CD4-positive, alpha-beta T cell (primary cell): ENCODE results near the gene ZAP70. TPM values are rescaled to one million over a fixed set of nuclear protein-coding genes. Genes with fewer than 3 reads are reported as not detected.

Experiments used
- ATAC-seq: fragments of 200-7000 bp; cut with Tn5 transposase; one replicate; pipeline ENCODE4 v1.10.0; 2022; ENCODE audit warnings: mild to moderate bottlenecking; ENCODE audit not compliant: poor library complexity
- CTCF ChIA-PET: fragments of 350-600 bp; sonication (Branson Sonifier 250); formaldehyde crosslinking; loops from one replicate; lab custom pipeline; 2021; ENCODE audit warnings: antibody characterized with exemption, inconsistent platforms; lab: Charles Lee
- POLR2A ChIA-PET: fragments of 350-600 bp; sonication (Branson Sonifier 250); formaldehyde crosslinking; loops from one replicate; lab custom pipeline; 2021; ENCODE audit warnings: antibody characterized with exemption, inconsistent platforms; lab: Charles Lee
- DNase-seq, 14 experiments: peaks; one replicate each; pipeline ENCODE4 v3.0.0-alpha.2; 2013 to 2020; ENCODE audit warnings: mixed read lengths in 2 of 14
- H3K27ac ChIP-seq, 2 donors: one replicate each; pipeline versions ENCODE4 v1.5.1 to v1.7.0; 2013; ENCODE audit warnings: low read length in 2 of 2, low read depth in 1 of 2, mild to moderate bottlenecking in 1 of 2
- H3K27me3 ChIP-seq, 2 experiments: 1 replicate in 1 of 2; 2 replicates in 1 of 2; pipeline versions ENCODE4 v1.6.1 to v1.7.0; 2013; ENCODE audit warnings: low read length in 2 of 2, control low read depth in 1 of 2, mild to moderate bottlenecking in 1 of 2, moderate library complexity in 1 of 2; ENCODE audit not compliant: insufficient read depth in 2 of 2, control insufficient read depth in 1 of 2
- H3K36me3 ChIP-seq: one replicate; pipeline ENCODE4 v1.6.1; 2013; ENCODE audit warnings: low read length, control low read depth; ENCODE audit not compliant: insufficient read depth
- H3K4me1 ChIP-seq: one replicate; pipeline ENCODE4 v1.6.1; 2013; ENCODE audit warnings: low read length, control low read depth; ENCODE audit not compliant: insufficient read depth
- H3K4me3 ChIP-seq: one replicate; pipeline ENCODE4 v1.5.1; 2013; ENCODE audit warnings: mild to moderate bottlenecking, low read length, moderate library complexity
- H3K9me3 ChIP-seq, 2 experiments: 1 replicate in 1 of 2; 2 replicates in 1 of 2; pipeline versions ENCODE4 v1.6.1 to v1.7.0; 2013; ENCODE audit warnings: low read length in 2 of 2, mild to moderate bottlenecking in 2 of 2, control low read depth in 1 of 2, moderate library complexity in 1 of 2; ENCODE audit not compliant: control insufficient read depth in 1 of 2, insufficient read depth in 1 of 2
- H3K27ac Mint-ChIP-seq: one replicate; pipeline ENCODE4 v1.8.0; 2020; ENCODE audit warnings: mixed read lengths
- H3K27me3 Mint-ChIP-seq: one replicate; pipeline ENCODE4 v1.8.0; 2021; ENCODE audit warnings: mixed read lengths
- H3K36me3 Mint-ChIP-seq: one replicate; pipeline ENCODE4 v1.8.0; 2021; ENCODE audit warnings: low read depth, mixed read lengths
- H3K4me1 Mint-ChIP-seq: one replicate; pipeline ENCODE4 v1.8.0; 2021; ENCODE audit warnings: low read depth, mixed read lengths
- H3K4me3 Mint-ChIP-seq: one replicate; pipeline ENCODE4 v1.8.0; 2020; ENCODE audit warnings: mild to moderate bottlenecking, mixed read lengths
- H3K9me3 Mint-ChIP-seq: one replicate; pipeline ENCODE4 v1.8.0; 2020; ENCODE audit warnings: mixed read lengths
- intact Hi-C, 2 experiments: fragments of 100-400 bp; cut with DNase I in 1 of 2; cut with micrococcal nuclease in 1 of 2; formaldehyde crosslinking; loops; one replicate each; pipeline versions ENCODE4 v1.15.1 to v1.9.0; 2023 to 2025; cut with DNase I, micrococcal nuclease
- total RNA-seq, 174 experiments: library from RNA in 2 of 174; stranded (reverse) in 2 of 174; gene quantifications; one replicate each; pipeline ENCODE4 v1.2.3 and lab custom pipeline; 2021 to 2026
- TF ChIP-seq, protein P1 (sequence below): fragments of 200-600 bp; IDR thresholded peaks from one replicate; pipeline ENCODE4 v1.8.0; 2022; ENCODE audit warnings: antibody characterized with exemption, mild to moderate bottlenecking

The ZAP70 gene
- total RNA-seq, 2 experiments from 2014 or later = 440 to 470 TPM

DNA sequence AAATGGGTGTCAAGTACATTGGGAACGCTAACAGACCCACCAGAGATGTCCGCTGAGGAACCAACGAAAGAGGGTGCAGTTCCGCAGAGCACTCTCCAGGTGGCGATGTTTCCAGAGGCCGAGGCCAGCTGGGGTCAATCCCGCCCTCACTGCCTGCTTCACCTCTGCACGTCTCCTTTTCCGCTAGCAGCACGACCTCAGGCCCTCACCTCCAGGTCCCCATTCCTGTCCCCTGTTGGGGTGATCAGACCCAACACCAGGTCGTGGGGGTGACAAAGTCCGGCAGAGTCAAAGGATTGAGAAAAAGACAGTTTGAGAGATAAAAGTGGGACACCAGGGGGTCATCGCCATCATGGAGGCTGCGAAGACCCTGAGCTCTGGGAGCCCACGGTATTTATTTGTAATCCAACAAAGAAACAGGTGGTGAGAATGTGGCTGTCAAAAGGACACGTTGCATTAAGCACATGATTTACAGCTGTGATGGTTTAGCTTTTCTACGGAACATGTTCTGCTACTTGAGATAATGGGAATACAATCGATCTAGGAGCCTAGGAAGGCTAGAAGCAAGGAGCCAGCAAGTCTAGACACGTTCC lies 27.3 kb downstream of the ZAP70 start:
- no peak overlapping the region for H3K4me3 ChIP-seq
- Mint-ChIP-seq H3K4me3 (no peak overlapping the region), H3K36me3 (peaks cover 65% of the 10 kb centered on the region), H3K9me3 (no peaks in the 10 kb centered on the region), H3K27me3 (no peaks in the 10 kb centered on the region), H3K27ac (peak overlapping the region; percentile 79), H3K4me1 (peaks cover 65% of the 10 kb centered on the region)
- H3K27ac ChIP-seq = no peak overlapping the region
- TF ChIP-seq, protein P1, sequence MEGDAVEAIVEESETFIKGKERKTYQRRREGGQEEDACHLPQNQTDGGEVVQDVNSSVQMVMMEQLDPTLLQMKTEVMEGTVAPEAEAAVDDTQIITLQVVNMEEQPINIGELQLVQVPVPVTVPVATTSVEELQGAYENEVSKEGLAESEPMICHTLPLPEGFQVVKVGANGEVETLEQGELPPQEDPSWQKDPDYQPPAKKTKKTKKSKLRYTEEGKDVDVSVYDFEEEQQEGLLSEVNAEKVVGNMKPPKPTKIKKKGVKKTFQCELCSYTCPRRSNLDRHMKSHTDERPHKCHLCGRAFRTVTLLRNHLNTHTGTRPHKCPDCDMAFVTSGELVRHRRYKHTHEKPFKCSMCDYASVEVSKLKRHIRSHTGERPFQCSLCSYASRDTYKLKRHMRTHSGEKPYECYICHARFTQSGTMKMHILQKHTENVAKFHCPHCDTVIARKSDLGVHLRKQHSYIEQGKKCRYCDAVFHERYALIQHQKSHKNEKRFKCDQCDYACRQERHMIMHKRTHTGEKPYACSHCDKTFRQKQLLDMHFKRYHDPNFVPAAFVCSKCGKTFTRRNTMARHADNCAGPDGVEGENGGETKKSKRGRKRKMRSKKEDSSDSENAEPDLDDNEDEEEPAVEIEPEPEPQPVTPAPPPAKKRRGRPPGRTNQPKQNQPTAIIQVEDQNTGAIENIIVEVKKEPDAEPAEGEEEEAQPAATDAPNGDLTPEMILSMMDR = peak; percentile 65
- DNase-seq (peak in 7 of 14 experiments; percentile 31 to 72 (median 48)), ATAC-seq (peak; percentile 27)
- intact Hi-C loops = no loop called here
- ChIA-PET POLR2A (interaction anchor here (1.6 to 4.9 kb wide), 3 partner anchors 18 to 27 kb away, joined by 3 to 42 read pairs (median 20); partner anchors contain the start of gene ZAP70), CTCF (interaction anchor here (0.5 to 1.9 kb wide), 10 partner anchors 14 to 150 kb away, joined by 3 to 11 read pairs (median 5); partner anchors contain the start of gene ZAP70)
- H3K27me3 ChIP-seq = no peaks in the 10 kb centered on the region
- H3K4me1 ChIP-seq = peaks cover 59% of the 10 kb centered on the region
- no peaks in the 10 kb centered on the region for H3K9me3 ChIP-seq
- H3K36me3 ChIP-seq = peaks cover 56% of the 10 kb centered on the region

DNA sequence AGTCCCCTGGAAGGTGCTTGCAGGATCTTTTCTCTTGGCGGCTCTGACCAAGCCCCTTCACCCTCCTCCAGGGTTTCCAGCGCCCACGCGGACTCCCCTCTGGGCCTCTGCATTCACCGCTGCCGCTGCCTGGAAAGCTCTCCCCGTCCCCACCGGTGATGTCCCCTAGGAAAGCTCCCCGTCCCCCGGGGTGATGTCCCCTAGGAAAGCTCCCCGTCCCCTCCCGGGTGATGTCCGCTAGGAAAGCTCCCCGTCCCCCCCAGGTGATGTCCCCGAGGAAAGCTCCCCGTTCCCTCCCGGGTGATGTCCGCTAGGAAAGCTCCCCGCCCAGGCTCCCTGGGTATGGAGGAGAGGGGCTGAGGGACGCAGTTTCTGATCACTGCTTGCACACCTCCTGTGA lies 27.9 kb downstream of the ZAP70 start:
- Mint-ChIP-seq H3K4me1 (peaks cover 68% of the 10 kb centered on the region), H3K9me3 (no peaks in the 10 kb centered on the region), H3K27ac (peak overlapping the region; percentile 79), H3K4me3 (no peak overlapping the region), H3K36me3 (peaks cover 61% of the 10 kb centered on the region), H3K27me3 (no peaks in the 10 kb centered on the region)
- intact Hi-C loops = no loop called here
- Histone ChIP-seq H3K27ac (peak overlapping the region; percentile 34 to 74), H3K36me3 (peaks cover 50% of the 10 kb centered on the region), H3K9me3 (no peaks in the 10 kb centered on the region), H3K4me3 (no peak overlapping the region), H3K27me3 (no peaks in the 10 kb centered on the region), H3K4me1 (peaks cover 63% of the 10 kb centered on the region)
- no peak for ATAC-seq
- ChIA-PET CTCF (interaction anchor here (1.0 to 1.9 kb wide), 8 partner anchors 14 to 150 kb away, joined by 3 to 11 read pairs (median 5); partner anchors contain the start of gene ZAP70), POLR2A (interaction anchor here (0.9 to 4.9 kb wide), 5 partner anchors 18 to 31 kb away, joined by 3 to 42 read pairs (median 5); partner anchors contain the start of gene ZAP70)
- DNase-seq = no peak
- TF ChIP-seq, protein P1 = no peak

DNA sequence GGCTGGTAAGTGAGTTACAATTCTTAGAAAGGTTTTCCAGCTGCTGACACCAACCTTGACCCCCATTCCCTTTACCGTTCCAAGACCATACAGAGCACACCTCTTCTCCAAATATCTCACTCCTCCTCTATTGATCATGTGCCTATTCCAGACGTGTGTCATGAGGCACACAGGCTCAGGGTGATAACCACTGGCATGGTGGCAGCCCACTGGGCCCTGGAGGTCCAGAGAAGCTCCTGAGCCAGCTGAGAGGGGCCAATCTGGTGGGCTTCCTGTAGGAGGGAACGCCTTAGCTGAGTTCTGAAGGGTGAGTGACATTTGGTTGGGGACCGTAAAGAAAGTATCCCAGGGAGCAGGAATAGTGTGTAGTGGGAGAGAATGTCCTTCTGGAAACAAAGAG lies 28.3 kb downstream of the ZAP70 start:
- H3K27me3 Mint-ChIP-seq = no peaks in the 10 kb centered on the region
- H3K4me1 Mint-ChIP-seq = peaks cover 70% of the 10 kb centered on the region
- no peaks in the 10 kb centered on the region for H3K9me3 Mint-ChIP-seq
- H3K4me3 Mint-ChIP-seq = no peak overlapping the region
- H3K27ac ChIP-seq = peak overlapping the region; percentile 34 to 74
- no peaks in the 10 kb centered on the region for H3K27me3 ChIP-seq
- H3K4me1 ChIP-seq = peaks cover 67% of the 10 kb centered on the region
- no peaks in the 10 kb centered on the region for H3K9me3 ChIP-seq
- ATAC-seq (no peak), DNase-seq (no peak)
- H3K36me3 Mint-ChIP-seq = peaks cover 57% of the 10 kb centered on the region
- H3K36me3 ChIP-seq = peaks cover 46% of the 10 kb centered on the region
- intact Hi-C loops = no loop called here
- H3K4me3 ChIP-seq = no peak overlapping the region
- POLR2A ChIA-PET = interaction anchor here (0.9 to 4.9 kb wide), 5 partner anchors 17 to 31 kb away, joined by 3 to 42 read pairs (median 5); partner anchors contain the start of gene ZAP70
- TF ChIP-seq, protein P1 = no peak
- peak overlapping the region; percentile 79 for H3K27ac Mint-ChIP-seq
- CTCF ChIA-PET = interaction anchor here (1.1 to 1.6 kb wide), 5 partner anchors 24 to 44 kb away, joined by 3 to 10 read pairs (median 4); no protein-coding TSS in a partner anchor
